ENCODE data around the gene EHMT1.

- TF ChIP-seq POLR2A (IDR thresholded peaks at IDR 0.05) = no peak
- no peak for TF ChIP-seq CTCF (IDR thresholded peaks at IDR 0.05)
Observed at GRCh38 chr9:137642118-137642601, 23.4 kb downstream of the EHMT1 start.

Data from Peyer's patch (tissue), 4 donors.